SK-N-SH (cell line): ENCODE data around the gene NFATC4.
A peak's percentile ranks its signal among the peaks of the same experiment; 100 is the strongest.

ENCODE experiments used
- CTCF ChIP-seq: fragments of 200-600 bp; sonication (generic); IDR thresholded peaks from 2 replicates; pipeline ENCODE4 v1.6.1; 2017; ENCODE audit warnings: antibody characterized with exemption, mild to moderate bottlenecking, moderate library complexity
- MEF2A ChIP-seq: IDR thresholded peaks from 2 replicates; pipeline ENCODE4 v1.4.0; 2012; ENCODE audit warnings: low read depth, borderline replicate concordance
- RAD21 ChIP-seq: IDR thresholded peaks from 2 replicates; pipeline ENCODE4 v1.6.1; 2012; ENCODE audit warnings: mild to moderate bottlenecking, low read length
- REST ChIP-seq: IDR thresholded peaks from 2 replicates; pipeline ENCODE4 v1.6.1; 2012; ENCODE audit warnings: mild to moderate bottlenecking, low read depth, low read length, moderate library complexity
- TAF1 ChIP-seq: IDR thresholded peaks from 2 replicates; pipeline ENCODE4 v1.6.1; 2012; ENCODE audit warnings: low read depth, mild to moderate bottlenecking, low read length, moderate library complexity, borderline replicate concordance

GRCh38 chr14:24351517-24351916 lies 16.5 kb upstream of the NFATC4 start:
- TF ChIP-seq CTCF (peak; percentile 17; the same call in 1 of the 2 replicates), TAF1 (no peak), MEF2A (no peak), RAD21 (peak; percentile 26; the same call in 1 of the 2 replicates), REST (no peak)
